ENCODE measurements around the gene LRFN4.

GRCh38 chr11:66869567-66869870 lies 12.7 kb downstream of the LRFN4 start:
- TF ChIP-seq, protein P1, sequence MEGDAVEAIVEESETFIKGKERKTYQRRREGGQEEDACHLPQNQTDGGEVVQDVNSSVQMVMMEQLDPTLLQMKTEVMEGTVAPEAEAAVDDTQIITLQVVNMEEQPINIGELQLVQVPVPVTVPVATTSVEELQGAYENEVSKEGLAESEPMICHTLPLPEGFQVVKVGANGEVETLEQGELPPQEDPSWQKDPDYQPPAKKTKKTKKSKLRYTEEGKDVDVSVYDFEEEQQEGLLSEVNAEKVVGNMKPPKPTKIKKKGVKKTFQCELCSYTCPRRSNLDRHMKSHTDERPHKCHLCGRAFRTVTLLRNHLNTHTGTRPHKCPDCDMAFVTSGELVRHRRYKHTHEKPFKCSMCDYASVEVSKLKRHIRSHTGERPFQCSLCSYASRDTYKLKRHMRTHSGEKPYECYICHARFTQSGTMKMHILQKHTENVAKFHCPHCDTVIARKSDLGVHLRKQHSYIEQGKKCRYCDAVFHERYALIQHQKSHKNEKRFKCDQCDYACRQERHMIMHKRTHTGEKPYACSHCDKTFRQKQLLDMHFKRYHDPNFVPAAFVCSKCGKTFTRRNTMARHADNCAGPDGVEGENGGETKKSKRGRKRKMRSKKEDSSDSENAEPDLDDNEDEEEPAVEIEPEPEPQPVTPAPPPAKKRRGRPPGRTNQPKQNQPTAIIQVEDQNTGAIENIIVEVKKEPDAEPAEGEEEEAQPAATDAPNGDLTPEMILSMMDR (conservative IDR thresholded peaks at IDR 0.05; ENCODE audit: low read length), result no peak
- TF ChIP-seq EZH2phosphoT487 (IDR thresholded peaks at IDR 0.05; ENCODE audit: borderline replicate concordance, low read depth, low read length), result no peak

All from OCI-LY7 (cell line).